K562 (cell line): Measurements from ENCODE around the gene GABRG2. TPM values are rescaled to one million over a fixed set of nuclear protein-coding genes. Genes with fewer than 3 reads are reported as not detected.

ENCODE experiments used
- ATAC-seq: fragments of 200-7000 bp; cut with Tn5 transposase; 3 replicates; pipeline ENCODE4 v1.9.1; 2020; ENCODE audit warnings: moderate library complexity
- BruUV-seq: library from RNA; stranded (reverse); fragments of 400-500 nt; replicated peaks from 2 replicates; lab custom pipeline; 2021; lab: Mats Ljungman, UMichigan
- CTCF ChIA-PET: fragments of 300-600 bp; formaldehyde crosslinking; extraction: SDS; loops from one replicate; lab custom pipeline; 2021; ENCODE audit warnings: low intra/inter-chr PET ratio; lab: Yijun Ruan, JAX
- POLR2A ChIA-PET: fragments of 300-600, 350-650 bp; sonication (Branson Sonifier 250); formaldehyde crosslinking; extraction: SDS; loops from one replicate; lab custom pipeline; 2021; ENCODE audit warnings: antibody characterized with exemption, inconsistent platforms; lab: Yijun Ruan, JAX
- DNase-seq, 4 experiments: peaks; one replicate each; pipeline versions ENCODE4 v3.0.0 to v3.0.0-alpha.2; 2011 to 2018; ENCODE audit warnings: low spot score in 3 of 4, mixed read lengths in 3 of 4; ENCODE audit errors: extremely low read depth in 1 of 4
- FAIRE-seq: peaks from 2 replicates; lab custom pipeline; 2011; peaks lifted over from hg19 to GRCh38; lab: Jason Lieb, UNC
- H2AFZ ChIP-seq: 2 replicates; pipeline ENCODE4 v1.6.0; 2011; ENCODE audit warnings: low read depth, low read length, control low read depth, inconsistent platforms
- H3K27ac ChIP-seq: fragments of 200-600 bp; 3 replicates; pipeline ENCODE4 v1.8.0; 2011; ENCODE audit warnings: low read depth, mild to moderate bottlenecking, control low read depth, inconsistent platforms, low read length, moderate library complexity, mixed read lengths; ENCODE audit errors: extremely low read depth
- H3K27me3 ChIP-seq, 2 experiments: fragments of 300-600 bp in 1 of 2; 2 replicates in 1 of 2; 3 replicates in 1 of 2; pipeline versions ENCODE4 v1.6.0 to v1.8.0; 2011; ENCODE audit warnings: inconsistent platforms in 2 of 2, low read length in 2 of 2, mild to moderate bottlenecking in 1 of 2, mixed read lengths in 1 of 2, moderate library complexity in 1 of 2; ENCODE audit not compliant: control insufficient read depth in 2 of 2, insufficient read depth in 2 of 2
- H3K36me3 ChIP-seq: fragments of 300-600 bp; 3 replicates; pipeline ENCODE4 v1.8.0; 2011; ENCODE audit warnings: mild to moderate bottlenecking, low read length, inconsistent platforms; ENCODE audit not compliant: control insufficient read depth, insufficient read depth
- H3K4me1 ChIP-seq, 2 experiments: fragments of 200-600 bp in 1 of 2; replicated peaks in 1 of 2; 2 replicates in 1 of 2; 3 replicates in 1 of 2; pipeline versions ENCODE4 v1.5.1 to v1.8.0; 2011; ENCODE audit warnings: inconsistent platforms in 2 of 2, low read length in 2 of 2, mild to moderate bottlenecking in 1 of 2, mixed read lengths in 1 of 2, moderate library complexity in 1 of 2; ENCODE audit not compliant: control insufficient read depth in 2 of 2, insufficient read depth in 2 of 2
- H3K4me2 ChIP-seq: 2 replicates; pipeline ENCODE4 v1.6.1; 2011; ENCODE audit warnings: low read length, control low read depth, inconsistent platforms, mixed read lengths; ENCODE audit not compliant: insufficient read depth
- H3K4me3 ChIP-seq: fragments of 200-600 bp; sonication (generic), shearing (Covaris generic); 2 replicates; pipeline ENCODE4 v1.5.1; 2016; ENCODE audit warnings: control low read depth, inconsistent platforms
- H3K79me2 ChIP-seq: fragments of 200-600 bp; 3 replicates; pipeline ENCODE4 v1.8.0; 2011; ENCODE audit warnings: low read length, inconsistent platforms; ENCODE audit not compliant: control insufficient read depth, insufficient read depth
- H3K9ac ChIP-seq, 2 experiments: 2 replicates each; pipeline versions ENCODE4 v1.6.0 to v1.6.1; 2011; ENCODE audit warnings: low read depth in 2 of 2, low read length in 2 of 2, control low read depth in 1 of 2, inconsistent platforms in 1 of 2, mild to moderate bottlenecking in 1 of 2, mixed read lengths in 1 of 2; ENCODE audit not compliant: insufficient read depth in 1 of 2
- H3K9me1 ChIP-seq: one replicate; pipeline ENCODE4 v1.6.0; 2011; ENCODE audit warnings: inconsistent platforms, mild to moderate bottlenecking, low read length, moderate library complexity; ENCODE audit not compliant: control insufficient read depth, insufficient read depth
- H3K9me3 ChIP-seq: replicated peaks from 2 replicates; pipeline ENCODE4 v1.5.1; 2011; ENCODE audit warnings: low read depth, low read length, inconsistent platforms; ENCODE audit not compliant: control insufficient read depth, insufficient read depth
- H4K20me1 ChIP-seq: replicated peaks from 2 replicates; pipeline ENCODE4 v1.6.1; 2011; ENCODE audit warnings: low read length, inconsistent platforms, mixed read lengths; ENCODE audit not compliant: control insufficient read depth, insufficient read depth
- CHD1 ChIP-seq: fragments of 200-600 bp; sonication (generic); IDR thresholded peaks from one replicate; pipeline ENCODE4 v1.6.1; 2012; ENCODE audit warnings: mild to moderate bottlenecking, moderate library complexity, low read length, inconsistent platforms
- CREBBP ChIP-seq: IDR thresholded peaks from one replicate; pipeline ENCODE4 v1.6.1; 2012; ENCODE audit warnings: low read depth, mild to moderate bottlenecking, control low read depth, inconsistent platforms, low read length
- FIP1L1 ChIP-seq: fragments of 200-400 bp; formaldehyde crosslinking; IDR thresholded peaks from 2 replicates; pipeline ENCODE4 v1.6.1; 2018; ENCODE audit warnings: mild to moderate bottlenecking, low read depth, low read length; ENCODE audit not compliant: poor library complexity, severe bottlenecking
- GATAD2B ChIP-seq: fragments of 450-650 bp; IDR thresholded peaks from 2 replicates; pipeline ENCODE4 v1.6.1; 2017; ENCODE audit warnings: mild to moderate bottlenecking, borderline replicate concordance
- HNRNPUL1 ChIP-seq: fragments of 200-400 bp; formaldehyde crosslinking; IDR thresholded peaks from 2 replicates; pipeline ENCODE4 v1.6.1; 2017; ENCODE audit warnings: low read length
- IFI16 ChIP-seq: fragments of 250-450 bp; sonication (Bioruptor Pico); IDR thresholded peaks from 2 replicates; pipeline ENCODE4 v2.1.2; 2022; ENCODE audit warnings: mild to moderate bottlenecking, inconsistent platforms
- SIRT6 ChIP-seq: IDR thresholded peaks from one replicate; pipeline ENCODE4 v1.6.1; 2012; ENCODE audit warnings: low read depth, mild to moderate bottlenecking, control low read depth, inconsistent platforms, low read length, moderate library complexity
- U2AF1 ChIP-seq: fragments of 200-400 bp; formaldehyde crosslinking; optimal IDR thresholded peaks from 2 replicates; pipeline ENCODE3; 2017; ENCODE audit warnings: mild to moderate bottlenecking, low read depth, low read length, moderate library complexity
- ZNF146 ChIP-seq: IDR thresholded peaks from one replicate; pipeline ENCODE4 v1.6.1; 2018; ENCODE audit warnings: missing compliant biosample characterization; ENCODE audit not compliant: unreplicated experiment
- WGBS: fragments of 100-300 bp; shearing (Covaris generic); methylation state at CpG from one replicate; pipeline ENCODE4 v1.1.6; 2016; ENCODE audit warnings: low coverage, mixed read lengths; ENCODE audit not compliant: insufficient coverage; ENCODE audit errors: missing lambda C conversion rate; 5-methylcytosine and 5-hydroxymethylcytosine counted together
- in situ Hi-C: fragments of 300-500 bp; cut with MboI; formaldehyde crosslinking; loops from 4 replicates; pipeline ENCODE4 v1.15.0; 2018; ENCODE audit warnings: inconsistent platforms, mixed read lengths
- intact Hi-C: fragments of 100-400 bp; cut with micrococcal nuclease; formaldehyde crosslinking; loops from 2 replicates; pipeline ENCODE4 v1.14.2; 2022
- polyA plus RNA-seq, 8 experiments: library from polyadenylated mRNA; depleted of rRNA in 4 of 8; stranded (reverse) in 5 of 8; unstranded in 3 of 8; fragments of >200 nt; fragmentation: Nextera tagmentation in 2 of 8; fragmentation: Illumina TruSeq in 1 of 8; extraction: Ambion mirVana in 2 of 8; extraction: Trizol in 1 of 8; gene quantifications; 2 replicates each; pipeline versions ENCODE4 v1.2.1 to v1.2.3, GENCODE V29; 2011 to 2014; ENCODE audit warnings: inconsistent platforms in 1 of 8, missing spikeins in 1 of 8
- total RNA-seq, 7 experiments: library from RNA; depleted of rRNA in 6 of 7; stranded (reverse); fragments of >200 nt in 6 of 7; fragmentation: Illumina TruSeq in 2 of 7; extraction: Trizol in 2 of 7; gene quantifications; 2 replicates each; pipeline versions ENCODE4 v1.2.1 to v1.2.3, GENCODE V29; 2011 to 2021; ENCODE audit warnings: low replicate concordance in 1 of 7
- TF ChIP-seq, protein P1 (sequence below): sonication (generic); formaldehyde crosslinking; IDR thresholded peaks from 2 replicates; pipeline ENCODE4 v1.8.0; 2022; ENCODE audit warnings: missing genetic modification reagents, mild to moderate bottlenecking, moderate library complexity, borderline replicate concordance
- TF ChIP-seq, protein P2 (sequence below): fragments of 250-450 bp; sonication (Bioruptor Pico); IDR thresholded peaks from 2 replicates; pipeline ENCODE4 v1.4.0; 2020; ENCODE audit warnings: mild to moderate bottlenecking
- TF ChIP-seq, protein P3 (sequence below), 2 experiments: IDR thresholded peaks; 2 replicates each; pipeline ENCODE4 v1.6.1; 2012; ENCODE audit warnings: improper control_type of control experiment in 2 of 2, low read depth in 2 of 2, low read length in 2 of 2, borderline replicate concordance in 1 of 2
- TF ChIP-seq, protein P4 (sequence below): fragments of 250-450 bp; sonication (Bioruptor Pico); IDR thresholded peaks from 2 replicates; pipeline ENCODE4 v1.8.0; 2022; ENCODE audit warnings: inconsistent platforms, mild to moderate bottlenecking, moderate library complexity, borderline replicate concordance

Gene GABRG2
- total and polyA plus RNA-seq, 9 of the 15 experiments (the other 6 are each of a cell fraction or from before 2014, with no cell fraction given), result 0.03 to 1.2 (median 0.30) TPM; not detected in 3

DNA sequence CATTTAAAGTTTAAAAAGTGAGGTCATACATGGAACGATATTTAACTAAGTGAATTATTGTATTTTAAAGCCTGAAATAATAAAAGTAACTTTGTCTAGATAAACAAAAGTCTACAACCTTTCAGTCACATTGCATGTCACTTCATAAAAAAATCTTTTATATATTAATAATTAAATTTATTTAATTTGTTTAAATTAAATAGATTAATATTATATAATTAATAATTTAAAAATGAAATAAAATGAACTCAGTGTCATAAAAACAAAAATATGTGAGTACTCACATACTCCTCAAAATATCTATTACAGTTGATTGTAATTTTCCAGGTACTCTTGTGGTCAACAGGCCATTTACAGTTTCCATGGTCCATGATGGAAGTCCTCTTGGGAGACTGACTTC, 11.2 kb downstream of the GABRG2 start (continued):
- TF ChIP-seq SIRT6 (no peak), IFI16 (CRISPR knock-in tag) (no peak), CREBBP (no peak), HNRNPUL1 (no peak)
- TF ChIP-seq, protein P1, sequence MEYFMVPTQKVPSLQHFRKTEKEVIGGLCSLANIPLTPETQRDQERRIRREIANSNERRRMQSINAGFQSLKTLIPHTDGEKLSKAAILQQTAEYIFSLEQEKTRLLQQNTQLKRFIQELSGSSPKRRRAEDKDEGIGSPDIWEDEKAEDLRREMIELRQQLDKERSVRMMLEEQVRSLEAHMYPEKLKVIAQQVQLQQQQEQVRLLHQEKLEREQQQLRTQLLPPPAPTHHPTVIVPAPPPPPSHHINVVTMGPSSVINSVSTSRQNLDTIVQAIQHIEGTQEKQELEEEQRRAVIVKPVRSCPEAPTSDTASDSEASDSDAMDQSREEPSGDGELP (CRISPR knock-in tag), result no peak

DNA sequence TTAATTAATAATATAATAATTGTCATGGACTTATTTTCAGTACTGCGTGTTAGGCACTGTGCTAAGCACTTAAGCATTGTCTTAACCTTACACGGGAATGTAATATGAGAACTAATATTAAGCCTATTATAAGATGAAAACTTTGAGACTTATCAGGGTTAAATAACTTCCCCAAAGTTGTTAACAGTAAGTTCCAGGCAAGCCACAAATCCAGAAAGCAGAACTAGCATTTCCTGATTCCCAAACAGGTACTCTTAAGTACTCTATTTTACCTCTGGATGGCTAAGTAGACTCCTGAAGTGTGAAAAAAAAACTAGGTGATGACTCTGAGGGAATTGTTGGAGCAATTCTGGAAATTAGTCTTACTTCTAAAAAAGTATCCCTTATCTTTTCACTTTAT, 23.8 kb downstream of the GABRG2 start:
- BruUV-seq, result no TSS peak
- Histone ChIP-seq H3K27me3 (no peaks in the 10 kb centered on the region), H3K4me2 (no peak overlapping the region), H4K20me1 (no peaks in the 10 kb centered on the region), H3K79me2 (no peaks in the 10 kb centered on the region), H3K4me1 (no peaks in the 10 kb centered on the region), H3K4me3 (no peak overlapping the region), H3K27ac (no peak overlapping the region), H3K9me1 (no peaks in the 10 kb centered on the region), H3K9me3 (no peaks in the 10 kb centered on the region), H3K36me3 (no peaks in the 10 kb centered on the region), H3K9ac (no peak overlapping the region), H2AFZ (no peak overlapping the region)
- DNase-seq (no peak), ATAC-seq (no peak), FAIRE-seq (no peak)
- intact Hi-C loops, result no loop called here
- 0% methylated on average over 2 of the region's 2 CpGs for whole genome bisulfite sequencing
- CTCF ChIA-PET, result no interaction called here
- POLR2A ChIA-PET, result no interaction called here
- in situ Hi-C loops, result no loop called here
- TF ChIP-seq, protein P2, sequence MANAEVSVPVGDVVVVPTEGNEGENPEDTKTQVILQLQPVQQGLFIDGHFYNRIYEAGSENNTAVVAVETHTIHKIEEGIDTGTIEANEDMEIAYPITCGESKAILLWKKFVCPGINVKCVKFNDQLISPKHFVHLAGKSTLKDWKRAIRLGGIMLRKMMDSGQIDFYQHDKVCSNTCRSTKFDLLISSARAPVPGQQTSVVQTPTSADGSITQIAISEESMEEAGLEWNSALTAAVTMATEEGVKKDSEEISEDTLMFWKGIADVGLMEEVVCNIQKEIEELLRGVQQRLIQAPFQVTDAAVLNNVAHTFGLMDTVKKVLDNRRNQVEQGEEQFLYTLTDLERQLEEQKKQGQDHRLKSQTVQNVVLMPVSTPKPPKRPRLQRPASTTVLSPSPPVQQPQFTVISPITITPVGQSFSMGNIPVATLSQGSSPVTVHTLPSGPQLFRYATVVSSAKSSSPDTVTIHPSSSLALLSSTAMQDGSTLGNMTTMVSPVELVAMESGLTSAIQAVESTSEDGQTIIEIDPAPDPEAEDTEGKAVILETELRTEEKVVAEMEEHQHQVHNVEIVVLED (CRISPR knock-in tag), result no peak
- TF ChIP-seq, protein P3, sequence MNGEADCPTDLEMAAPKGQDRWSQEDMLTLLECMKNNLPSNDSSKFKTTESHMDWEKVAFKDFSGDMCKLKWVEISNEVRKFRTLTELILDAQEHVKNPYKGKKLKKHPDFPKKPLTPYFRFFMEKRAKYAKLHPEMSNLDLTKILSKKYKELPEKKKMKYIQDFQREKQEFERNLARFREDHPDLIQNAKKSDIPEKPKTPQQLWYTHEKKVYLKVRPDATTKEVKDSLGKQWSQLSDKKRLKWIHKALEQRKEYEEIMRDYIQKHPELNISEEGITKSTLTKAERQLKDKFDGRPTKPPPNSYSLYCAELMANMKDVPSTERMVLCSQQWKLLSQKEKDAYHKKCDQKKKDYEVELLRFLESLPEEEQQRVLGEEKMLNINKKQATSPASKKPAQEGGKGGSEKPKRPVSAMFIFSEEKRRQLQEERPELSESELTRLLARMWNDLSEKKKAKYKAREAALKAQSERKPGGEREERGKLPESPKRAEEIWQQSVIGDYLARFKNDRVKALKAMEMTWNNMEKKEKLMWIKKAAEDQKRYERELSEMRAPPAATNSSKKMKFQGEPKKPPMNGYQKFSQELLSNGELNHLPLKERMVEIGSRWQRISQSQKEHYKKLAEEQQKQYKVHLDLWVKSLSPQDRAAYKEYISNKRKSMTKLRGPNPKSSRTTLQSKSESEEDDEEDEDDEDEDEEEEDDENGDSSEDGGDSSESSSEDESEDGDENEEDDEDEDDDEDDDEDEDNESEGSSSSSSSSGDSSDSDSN (IDR thresholded peaks at IDR 0.05; ENCODE audit: borderline replicate concordance in 1 of 2, low read depth in 2 of 2, low read length in 2 of 2), result no peak
- TF ChIP-seq, protein P4, sequence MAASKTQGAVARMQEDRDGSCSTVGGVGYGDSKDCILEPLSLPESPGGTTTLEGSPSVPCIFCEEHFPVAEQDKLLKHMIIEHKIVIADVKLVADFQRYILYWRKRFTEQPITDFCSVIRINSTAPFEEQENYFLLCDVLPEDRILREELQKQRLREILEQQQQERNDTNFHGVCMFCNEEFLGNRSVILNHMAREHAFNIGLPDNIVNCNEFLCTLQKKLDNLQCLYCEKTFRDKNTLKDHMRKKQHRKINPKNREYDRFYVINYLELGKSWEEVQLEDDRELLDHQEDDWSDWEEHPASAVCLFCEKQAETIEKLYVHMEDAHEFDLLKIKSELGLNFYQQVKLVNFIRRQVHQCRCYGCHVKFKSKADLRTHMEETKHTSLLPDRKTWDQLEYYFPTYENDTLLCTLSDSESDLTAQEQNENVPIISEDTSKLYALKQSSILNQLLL (CRISPR knock-in tag), result no peak
- TF ChIP-seq U2AF1, result no peak
- TF ChIP-seq CHD1, result no peak
- no peak for TF ChIP-seq GATAD2B
- TF ChIP-seq FIP1L1, result no peak
- no peak for TF ChIP-seq ZNF146 (CRISPR knock-in tag)
